NCI-H2171 treated with DMSO at 0.1 percent for 48 hours (cell line): ENCODE measurements around the gene CSN3.

Source experiments
- DNase-seq: peaks from one replicate; lab custom pipeline; 2025; lab: John Stamatoyannopoulos, UW

Gene CSN3

GRCh38 chr4:70297576-70297975, 55.2 kb downstream of the CSN3 start:
- no peak for DNase-seq

GRCh38 chr4:70298051-70298450, 55.7 kb downstream of the CSN3 start:
- no peak for DNase-seq

- DNase-seq = no peak
These were observed 57.2 kb downstream of the CSN3 start for GRCh38 chr4:70299643-70300042.

GRCh38 chr4:70300215-70300614, 57.8 kb downstream of the CSN3 start:
- no peak for DNase-seq
